ENCODE measurements around the gene SYT2.
"Not testable (repeated sequence)": the region's sequence is repeated elsewhere in the genome, so short reads cannot be mapped to it uniquely, and the experiment has no call there.

Gene SYT2

GRCh38 chr1:202589190-202589930, 120.9 kb downstream of the SYT2 start:
- no peak for DNase-seq

GRCh38 chr1:202588503-202589189, 121.6 kb downstream of the SYT2 start:
- DNase-seq = no peak

GRCh38 chr1:202587859-202588485, 122.3 kb downstream of the SYT2 start:
- no peak for DNase-seq

DNA sequence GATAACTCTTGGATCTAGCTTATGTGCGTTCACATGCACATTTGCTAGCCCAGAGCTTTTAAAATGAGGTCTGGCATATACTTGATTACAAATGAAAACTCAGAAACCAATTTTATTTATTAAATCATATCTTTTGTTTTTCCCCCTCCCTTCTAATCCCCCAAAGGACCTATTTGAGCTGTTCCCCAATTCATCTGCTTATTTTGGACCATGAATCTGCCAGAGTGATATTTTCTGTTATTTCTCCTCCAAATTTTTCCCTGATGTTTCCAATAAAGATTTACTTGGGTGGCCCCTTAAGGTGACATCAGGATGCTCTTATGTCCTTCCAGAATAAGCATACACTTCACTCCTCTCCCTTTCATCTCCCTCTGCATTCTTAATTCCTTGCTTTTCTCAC, 123.4 kb downstream of the SYT2 start:
- no peak for DNase-seq

GRCh38 chr1:202586018-202586821, 124.0 kb downstream of the SYT2 start:
- DNase-seq = no peak

DNA sequence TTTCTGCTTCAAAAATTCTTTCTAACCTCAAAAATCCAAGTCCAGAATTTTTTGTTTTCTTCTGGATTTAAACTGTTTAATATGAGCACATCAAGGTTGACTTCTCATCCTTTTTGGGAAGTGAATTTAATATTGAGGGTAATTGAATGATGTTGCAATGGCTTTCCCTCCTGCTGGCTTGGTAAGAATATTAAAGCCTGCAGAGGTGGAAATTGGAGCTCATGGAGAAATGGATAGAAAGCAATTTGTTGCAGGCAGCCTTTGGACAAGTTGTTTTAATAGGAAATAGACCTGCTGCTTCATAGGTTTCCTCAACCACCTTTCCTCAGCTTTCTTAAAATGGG, 124.7 kb downstream of the SYT2 start:
- no peak for DNase-seq

DNA sequence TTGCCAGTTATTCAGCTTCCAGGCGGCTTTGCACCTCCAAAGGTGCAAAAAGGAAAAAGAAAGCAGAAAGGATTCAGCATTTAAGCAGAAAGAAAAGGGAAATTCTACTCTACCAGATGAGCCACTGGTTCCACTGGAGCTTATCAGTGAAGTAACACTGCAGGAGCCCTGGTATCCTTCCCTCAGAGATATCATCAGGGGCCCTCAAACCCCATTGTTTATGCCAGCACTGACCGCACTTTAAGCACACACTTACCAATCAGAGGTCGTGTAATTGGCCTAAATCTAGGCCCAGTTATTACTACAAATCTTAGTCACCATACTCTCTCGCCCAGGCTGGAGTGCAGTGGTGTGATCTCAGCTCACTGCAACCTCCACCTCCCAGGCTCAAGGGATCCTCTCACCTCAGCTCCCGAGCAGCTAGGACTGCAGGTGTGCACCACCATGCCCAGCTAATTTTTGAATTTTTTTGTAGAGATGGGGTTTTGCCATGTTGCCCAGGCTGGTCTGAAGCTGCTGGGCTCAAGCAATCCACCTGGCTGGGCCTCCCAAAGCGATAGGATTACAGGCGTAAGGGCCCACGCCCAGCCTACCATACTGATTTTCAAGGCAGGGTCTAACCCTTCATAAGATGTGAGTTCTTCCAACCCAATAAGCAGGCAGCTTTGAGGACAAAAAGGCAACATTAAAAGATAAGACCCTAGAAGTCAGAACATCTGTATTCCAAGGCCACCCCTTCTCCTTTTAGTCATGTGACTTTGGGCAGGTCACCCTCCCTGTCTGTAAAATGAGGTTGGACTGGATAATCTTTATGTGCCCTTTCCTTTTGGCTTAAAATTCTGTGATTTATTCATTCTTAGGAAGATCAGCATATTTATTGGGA, 125.3 kb downstream of the SYT2 start:
- DNase-seq = no peak

GRCh38 chr1:202582350-202582749, 127.9 kb downstream of the SYT2 start:
- not testable (repeated sequence) for DNase-seq

DNA sequence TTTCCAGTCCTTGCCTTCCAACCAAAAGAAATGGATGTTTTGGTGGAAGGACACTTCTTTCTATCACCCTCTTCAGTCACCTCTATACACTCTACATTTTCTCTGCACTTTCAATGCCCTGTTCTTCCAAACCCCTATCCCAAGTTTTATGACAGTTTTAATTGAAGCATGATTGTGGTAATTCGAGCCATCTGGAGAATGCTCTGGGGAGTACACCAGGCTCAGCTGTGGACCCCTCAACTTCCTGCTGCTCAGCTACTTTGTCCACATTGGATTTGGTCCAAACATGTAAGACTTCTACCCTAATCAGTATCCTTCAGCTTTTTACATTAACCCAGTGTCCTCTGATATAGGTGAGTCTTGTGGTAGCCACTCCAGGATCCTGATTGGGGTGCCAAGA, 129.6 kb downstream of the SYT2 start:
- DNase-seq = no peak

- DNase-seq = no peak
Observed at GRCh38 chr1:202579806-202580205, 130.4 kb downstream of the SYT2 start.

GRCh38 chr1:202578565-202578964, 131.7 kb downstream of the SYT2 start:
- DNase-seq = no peak

GRCh38 chr1:202578001-202578504, 132.2 kb downstream of the SYT2 start:
- DNase-seq = no peak

DNA sequence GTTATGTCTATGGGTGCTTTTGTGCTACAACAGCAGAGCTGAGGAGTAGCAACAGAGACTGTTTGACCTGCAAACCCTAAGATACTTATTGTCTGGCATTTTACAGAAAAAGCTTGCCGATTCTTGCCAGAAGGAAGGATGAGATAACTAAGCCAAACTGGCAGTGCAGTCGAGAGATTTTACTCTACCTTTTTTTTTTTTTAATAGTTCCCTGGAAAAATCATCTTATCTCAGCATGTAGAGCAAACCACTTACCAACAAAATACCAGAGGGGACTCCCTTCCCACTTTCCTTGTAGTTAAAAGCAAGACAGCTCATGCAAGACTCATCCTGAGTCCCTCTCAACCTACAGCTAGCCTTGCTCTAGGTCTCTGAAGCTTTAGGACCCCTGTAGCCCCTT, 132.9 kb downstream of the SYT2 start:
- DNase-seq = no peak

DNA sequence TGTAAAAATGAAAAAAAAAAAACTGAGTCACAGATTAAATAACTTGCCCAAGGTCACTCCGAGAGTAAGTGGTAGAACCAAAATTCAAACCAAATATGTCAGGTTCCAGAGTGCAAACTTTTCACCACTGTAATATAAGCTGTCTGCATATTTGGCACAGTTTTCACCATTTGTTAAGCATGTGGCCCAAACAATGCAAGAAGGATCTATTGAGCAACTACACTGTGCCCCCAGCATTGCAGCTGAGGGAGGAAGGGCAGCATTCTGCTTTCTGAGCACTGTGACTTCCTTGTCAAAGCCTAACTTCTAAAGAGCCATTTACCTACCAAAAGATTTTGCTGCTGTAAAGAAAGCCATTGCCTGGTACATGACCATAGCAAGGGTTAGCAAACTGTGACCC, 133.4 kb downstream of the SYT2 start:
- DNase-seq = no peak

DNA sequence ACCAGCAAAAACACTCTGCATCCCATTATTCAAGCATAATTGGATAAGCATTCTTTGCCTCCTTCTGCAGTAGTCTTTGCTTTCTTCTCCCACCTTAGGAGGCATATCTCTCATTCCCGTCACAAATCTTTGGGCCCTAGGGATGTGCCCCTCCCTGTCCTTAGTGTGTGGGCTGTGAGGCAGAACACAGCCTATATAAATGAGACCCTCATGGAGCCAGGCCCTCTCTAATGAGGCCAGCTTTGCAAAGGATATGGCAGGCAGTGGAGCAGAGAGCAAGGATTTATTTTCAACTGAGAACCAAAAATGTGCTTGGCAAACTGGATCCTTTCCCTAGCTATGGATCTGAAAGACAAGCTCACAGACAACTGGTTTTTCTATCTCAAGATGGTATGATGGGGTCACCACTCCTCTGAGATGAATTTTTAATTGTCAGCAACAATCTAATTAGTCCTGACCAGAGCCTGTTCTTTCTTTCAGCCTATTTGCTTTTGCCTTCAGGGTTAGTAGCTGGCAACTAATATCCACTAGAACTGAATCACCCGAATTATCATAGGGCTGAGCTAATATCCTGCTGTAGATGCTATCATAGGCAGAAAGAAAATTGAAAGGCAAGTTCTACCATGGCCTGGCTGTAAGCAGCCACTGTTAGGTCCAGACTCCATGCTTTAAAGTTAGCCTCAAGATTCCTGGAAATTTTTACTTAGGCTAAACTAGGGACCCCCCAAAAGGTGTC, 134.2 kb downstream of the SYT2 start:
- DNase-seq = no peak

DNA sequence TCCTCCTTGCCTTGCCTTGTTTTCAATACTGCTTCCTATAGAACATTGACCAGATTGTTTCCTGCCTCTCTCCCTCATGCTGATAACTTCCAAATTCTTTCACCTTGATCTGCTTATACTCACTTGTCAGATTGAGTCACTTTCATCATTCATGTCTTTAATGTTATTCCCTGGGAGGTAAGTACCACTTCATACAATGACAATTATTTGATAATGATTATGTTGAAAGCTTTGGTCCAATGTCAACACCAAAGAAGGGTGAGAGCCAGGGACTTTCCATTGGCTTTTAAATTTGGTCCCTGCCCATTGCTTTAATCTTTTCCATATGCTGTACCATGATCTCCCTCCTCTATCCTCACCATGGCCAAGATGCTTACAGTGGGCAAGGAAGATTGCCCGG, 137.4 kb downstream of the SYT2 start:
- DNase-seq = no peak

GRCh38 chr1:202571719-202572339, 138.4 kb downstream of the SYT2 start:
- no peak for DNase-seq

- DNase-seq = no peak
Observed at GRCh38 chr1:202569393-202570322, 140.6 kb downstream of the SYT2 start.

GRCh38 chr1:202568826-202569225, 141.4 kb downstream of the SYT2 start:
- no peak for DNase-seq

DNA sequence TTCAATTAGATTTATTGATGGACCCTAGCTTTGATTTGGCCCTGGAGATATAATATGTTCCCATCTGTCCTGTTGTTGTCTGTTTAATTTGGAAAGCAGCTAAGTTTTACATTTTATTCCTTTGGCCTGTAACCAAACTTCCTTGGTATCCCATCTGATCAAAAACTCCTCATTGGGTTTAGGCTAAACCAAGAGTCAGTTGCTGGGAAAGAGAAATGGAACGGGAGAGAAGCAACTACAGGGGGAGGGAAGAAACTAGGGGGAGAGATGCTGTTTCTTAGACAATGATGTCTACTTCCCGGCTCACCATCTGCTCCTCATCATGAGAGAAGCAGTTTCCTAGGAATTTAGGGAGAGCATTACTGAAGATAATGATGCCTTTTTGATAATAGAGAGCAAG, 141.8 kb downstream of the SYT2 start:
- no peak for DNase-seq
